HepG2 (cell line): Measurements from ENCODE around the gene ARHGEF11. TPM values are rescaled to one million over a fixed set of nuclear protein-coding genes. Genes with fewer than 3 reads are reported as not detected.

ENCODE experiments used
- ATF3 ChIP-seq: sonication (generic); formaldehyde crosslinking; IDR thresholded peaks from 2 replicates; pipeline ENCODE4 v1.4.0; 2020; ENCODE audit warnings: missing genetic modification reagents
- BATF2 ChIP-seq: sonication (generic); formaldehyde crosslinking; IDR thresholded peaks from 2 replicates; pipeline ENCODE4 v1.8.0; 2022; ENCODE audit warnings: mild to moderate bottlenecking, missing genetic modification reagents, moderate library complexity
- CBFB ChIP-seq: sonication (generic); formaldehyde crosslinking; IDR thresholded peaks from 2 replicates; pipeline ENCODE4 v1.4.0; 2020; ENCODE audit warnings: missing genetic modification reagents
- CSRNP1 ChIP-seq: sonication (generic); formaldehyde crosslinking; IDR thresholded peaks from 2 replicates; pipeline ENCODE4 v1.8.1; 2023; ENCODE audit warnings: mild to moderate bottlenecking, missing genetic modification reagents
- DMAP1 ChIP-seq: IDR thresholded peaks from 2 replicates; pipeline ENCODE4 v1.6.1; 2016
- EED ChIP-seq: sonication (generic); formaldehyde crosslinking; IDR thresholded peaks from 2 replicates; pipeline ENCODE4 v1.5.0; 2020; ENCODE audit warnings: mild to moderate bottlenecking, missing genetic modification reagents
- HNRNPH1 ChIP-seq: fragments of 200-400 bp; formaldehyde crosslinking; optimal IDR thresholded peaks from 2 replicates; pipeline ENCODE3; 2017; ENCODE audit warnings: mild to moderate bottlenecking, low read depth, low read length
- HOXA5 ChIP-seq: sonication (generic); formaldehyde crosslinking; IDR thresholded peaks from 2 replicates; pipeline ENCODE4 v1.4.0; 2020; ENCODE audit warnings: missing genetic modification reagents
- KLF6 ChIP-seq: IDR thresholded peaks from 2 replicates; pipeline ENCODE4 v1.8.0; 2016; ENCODE audit warnings: missing biosample characterization, missing genetic modification reagents
- LCORL ChIP-seq, 2 experiments: fragments of 450-650 bp in 1 of 2; sonication (generic) in 1 of 2; formaldehyde crosslinking in 1 of 2; IDR thresholded peaks; 2 replicates each; pipeline versions ENCODE4 v1.5.0 to v1.6.1; 2017 to 2020; ENCODE audit warnings: antibody characterized with exemption in 1 of 2, missing genetic modification reagents in 1 of 2
- MEF2D ChIP-seq: sonication (generic); formaldehyde crosslinking; IDR thresholded peaks from 2 replicates; pipeline ENCODE4 v1.5.1; 2020; ENCODE audit warnings: mild to moderate bottlenecking, missing genetic modification reagents
- MZF1 ChIP-seq: sonication (generic); formaldehyde crosslinking; IDR thresholded peaks from 2 replicates; pipeline ENCODE4 v1.8.1; 2023; ENCODE audit warnings: mild to moderate bottlenecking, missing genetic modification reagents, borderline replicate concordance
- PAF1 ChIP-seq: IDR thresholded peaks from 2 replicates; pipeline ENCODE4 v1.6.1; 2016; ENCODE audit warnings: missing genetic modification reagents, missing compliant biosample characterization
- POLR2G ChIP-seq: fragments of 200-400 bp; formaldehyde crosslinking; IDR thresholded peaks from 2 replicates; pipeline ENCODE4 v1.6.1; 2018; ENCODE audit warnings: mild to moderate bottlenecking, low read depth, low read length, moderate library complexity
- SALL2 ChIP-seq: sonication (generic); formaldehyde crosslinking; IDR thresholded peaks from 2 replicates; pipeline ENCODE4 v1.8.1; 2023; ENCODE audit warnings: mild to moderate bottlenecking, missing genetic modification reagents, inconsistent platforms
- TEAD3 ChIP-seq: optimal IDR thresholded peaks from 2 replicates; pipeline ENCODE3; 2016; ENCODE audit warnings: borderline replicate concordance
- ZNF501 ChIP-seq: sonication (generic); formaldehyde crosslinking; IDR thresholded peaks from 2 replicates; pipeline ENCODE4 v1.5.1; 2020; ENCODE audit warnings: mild to moderate bottlenecking, moderate library complexity, missing genetic modification reagents
- ZNF530 ChIP-seq: sonication (generic); formaldehyde crosslinking; IDR thresholded peaks from 2 replicates; pipeline ENCODE4 v1.5.0; 2020; ENCODE audit warnings: low read depth, mild to moderate bottlenecking, missing genetic modification reagents
- ZNF616 ChIP-seq: sonication (generic); formaldehyde crosslinking; IDR thresholded peaks from 2 replicates; pipeline ENCODE4 v1.5.0; 2020; ENCODE audit warnings: low read depth, mild to moderate bottlenecking, missing genetic modification reagents
- ZNF737 ChIP-seq: sonication (generic); formaldehyde crosslinking; IDR thresholded peaks from 2 replicates; pipeline ENCODE4 v1.5.0; 2020; ENCODE audit warnings: missing genetic modification reagents, mild to moderate bottlenecking, borderline replicate concordance
- ZNF740 ChIP-seq: sonication (generic); formaldehyde crosslinking; IDR thresholded peaks from 2 replicates; pipeline ENCODE4 v1.4.0; 2020; ENCODE audit warnings: missing genetic modification reagents
- ZNF777 ChIP-seq: sonication (generic); formaldehyde crosslinking; IDR thresholded peaks from 2 replicates; pipeline ENCODE4 v1.4.0; 2020; ENCODE audit warnings: missing genetic modification reagents
- polyA plus RNA-seq, 8 experiments: library from polyadenylated mRNA; depleted of rRNA in 3 of 8; stranded (reverse) in 7 of 8; unstranded in 1 of 8; fragments of >200 nt; fragmentation: Illumina TruSeq in 4 of 8; extraction: Trizol in 4 of 8; gene quantifications; 2 replicates each; pipeline versions ENCODE4 v1.2.1 to v1.2.3, GENCODE V29; 2011 to 2016; ENCODE audit warnings: low read depth in 4 of 8, missing spikeins in 1 of 8, mixed read lengths in 1 of 8; ENCODE audit not compliant: insufficient read depth in 1 of 8
- total RNA-seq, 5 experiments: library from RNA; depleted of rRNA; stranded (reverse); fragments of >200 nt; fragmentation: Illumina TruSeq; extraction: Trizol; gene quantifications; 2 replicates each; pipeline ENCODE4 v1.2.3, GENCODE V29; 2016; ENCODE audit warnings: low read depth in 1 of 5
- TF ChIP-seq, protein P1 (sequence below): sonication (generic); formaldehyde crosslinking; IDR thresholded peaks from 2 replicates; pipeline ENCODE4 v1.4.0; 2020; ENCODE audit warnings: missing genetic modification reagents, borderline replicate concordance
- TF ChIP-seq, protein P2 (sequence below): conservative IDR thresholded peaks from 2 replicates; pipeline ENCODE4 v1.6.1; 2018; ENCODE audit warnings: missing genetic modification reagents

ARHGEF11 gene
- total and polyA plus RNA-seq, 2 of the 13 experiments (the other 11 are each of a cell fraction or from before 2014, with no cell fraction given), result 16.5 to 21.2 TPM

GRCh38 chr1:157073944-157074685, 28.6 kb upstream of the ARHGEF11 start (continued):
- TF ChIP-seq CSRNP1 (CRISPR knock-in tag), result 0 out of 2 replicates have a peak, but pooled peaks have one; percentile 18
- TF ChIP-seq SALL2 (CRISPR knock-in tag), result no peak
- peak; percentile 63 for TF ChIP-seq TEAD3
- no peak for TF ChIP-seq EED (CRISPR knock-in tag)
- TF ChIP-seq ZNF737 (CRISPR knock-in tag), result no peak
- TF ChIP-seq LCORL (IDR thresholded peaks at IDR 0.05), result no peak
- TF ChIP-seq LCORL (CRISPR knock-in tag; IDR thresholded peaks at IDR 0.05), result 0 out of 2 replicates have a peak, but pooled peaks have one; percentile 18
- TF ChIP-seq MEF2D (CRISPR knock-in tag), result no peak
- TF ChIP-seq ATF3 (CRISPR knock-in tag), result no peak
- TF ChIP-seq POLR2G, result no peak
- TF ChIP-seq, protein P1, sequence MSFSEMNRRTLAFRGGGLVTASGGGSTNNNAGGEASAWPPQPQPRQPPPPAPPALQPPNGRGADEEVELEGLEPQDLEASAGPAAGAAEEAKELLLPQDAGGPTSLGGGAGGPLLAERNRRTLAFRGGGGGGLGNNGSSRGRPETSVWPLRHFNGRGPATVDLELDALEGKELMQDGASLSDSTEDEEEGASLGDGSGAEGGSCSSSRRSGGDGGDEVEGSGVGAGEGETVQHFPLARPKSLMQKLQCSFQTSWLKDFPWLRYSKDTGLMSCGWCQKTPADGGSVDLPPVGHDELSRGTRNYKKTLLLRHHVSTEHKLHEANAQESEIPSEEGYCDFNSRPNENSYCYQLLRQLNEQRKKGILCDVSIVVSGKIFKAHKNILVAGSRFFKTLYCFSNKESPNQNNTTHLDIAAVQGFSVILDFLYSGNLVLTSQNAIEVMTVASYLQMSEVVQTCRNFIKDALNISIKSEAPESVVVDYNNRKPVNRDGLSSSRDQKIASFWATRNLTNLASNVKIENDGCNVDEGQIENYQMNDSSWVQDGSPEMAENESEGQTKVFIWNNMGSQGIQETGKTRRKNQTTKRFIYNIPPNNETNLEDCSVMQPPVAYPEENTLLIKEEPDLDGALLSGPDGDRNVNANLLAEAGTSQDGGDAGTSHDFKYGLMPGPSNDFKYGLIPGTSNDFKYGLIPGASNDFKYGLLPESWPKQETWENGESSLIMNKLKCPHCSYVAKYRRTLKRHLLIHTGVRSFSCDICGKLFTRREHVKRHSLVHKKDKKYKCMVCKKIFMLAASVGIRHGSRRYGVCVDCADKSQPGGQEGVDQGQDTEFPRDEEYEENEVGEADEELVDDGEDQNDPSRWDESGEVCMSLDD (CRISPR knock-in tag), result no peak
- 0 out of 2 replicates have a peak, but pooled peaks have one; percentile 38 for TF ChIP-seq DMAP1 (CRISPR knock-in tag)
- 0 out of 2 replicates have a peak, but pooled peaks have one; percentile 39 for TF ChIP-seq ZNF616 (CRISPR knock-in tag)
- TF ChIP-seq ZNF740 (CRISPR knock-in tag), result no peak
- peak; percentile 62; the same call in 1 of the 2 replicates for TF ChIP-seq ZNF501 (CRISPR knock-in tag)
- TF ChIP-seq PAF1 (CRISPR knock-in tag), result no peak
- TF ChIP-seq KLF6, result no peak
- TF ChIP-seq CBFB (CRISPR knock-in tag), result 0 out of 2 replicates have a peak, but pooled peaks have one; percentile 22
- TF ChIP-seq BATF2, result no peak
- TF ChIP-seq HNRNPH1, result no peak
- no peak for TF ChIP-seq MZF1 (CRISPR knock-in tag)
- TF ChIP-seq, protein P2, sequence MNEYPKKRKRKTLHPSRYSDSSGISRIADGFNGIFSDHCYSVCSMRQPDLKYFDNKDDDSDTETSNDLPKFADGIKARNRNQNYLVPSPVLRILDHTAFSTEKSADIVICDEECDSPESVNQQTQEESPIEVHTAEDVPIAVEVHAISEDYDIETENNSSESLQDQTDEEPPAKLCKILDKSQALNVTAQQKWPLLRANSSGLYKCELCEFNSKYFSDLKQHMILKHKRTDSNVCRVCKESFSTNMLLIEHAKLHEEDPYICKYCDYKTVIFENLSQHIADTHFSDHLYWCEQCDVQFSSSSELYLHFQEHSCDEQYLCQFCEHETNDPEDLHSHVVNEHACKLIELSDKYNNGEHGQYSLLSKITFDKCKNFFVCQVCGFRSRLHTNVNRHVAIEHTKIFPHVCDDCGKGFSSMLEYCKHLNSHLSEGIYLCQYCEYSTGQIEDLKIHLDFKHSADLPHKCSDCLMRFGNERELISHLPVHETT (CRISPR knock-in tag), result no peak
- TF ChIP-seq ZNF777 (CRISPR knock-in tag), result no peak
- no peak for TF ChIP-seq HOXA5 (CRISPR knock-in tag)
- no peak for TF ChIP-seq ZNF530 (CRISPR knock-in tag)
